HG03175 (cell line): ENCODE data around the gene PHTF2.
"Not testable (repeated sequence)": the region's sequence is repeated elsewhere in the genome, so short reads cannot be mapped to it uniquely, and the experiment has no call there.

Source experiments
- ATAC-seq: cut with Tn5 transposase; IDR thresholded peaks from one replicate; pipeline ENCODE4 v1.9.1; 2021; ENCODE audit warnings: mild to moderate bottlenecking, moderate library complexity; ENCODE audit not compliant: unreplicated experiment

The PHTF2 gene

DNA sequence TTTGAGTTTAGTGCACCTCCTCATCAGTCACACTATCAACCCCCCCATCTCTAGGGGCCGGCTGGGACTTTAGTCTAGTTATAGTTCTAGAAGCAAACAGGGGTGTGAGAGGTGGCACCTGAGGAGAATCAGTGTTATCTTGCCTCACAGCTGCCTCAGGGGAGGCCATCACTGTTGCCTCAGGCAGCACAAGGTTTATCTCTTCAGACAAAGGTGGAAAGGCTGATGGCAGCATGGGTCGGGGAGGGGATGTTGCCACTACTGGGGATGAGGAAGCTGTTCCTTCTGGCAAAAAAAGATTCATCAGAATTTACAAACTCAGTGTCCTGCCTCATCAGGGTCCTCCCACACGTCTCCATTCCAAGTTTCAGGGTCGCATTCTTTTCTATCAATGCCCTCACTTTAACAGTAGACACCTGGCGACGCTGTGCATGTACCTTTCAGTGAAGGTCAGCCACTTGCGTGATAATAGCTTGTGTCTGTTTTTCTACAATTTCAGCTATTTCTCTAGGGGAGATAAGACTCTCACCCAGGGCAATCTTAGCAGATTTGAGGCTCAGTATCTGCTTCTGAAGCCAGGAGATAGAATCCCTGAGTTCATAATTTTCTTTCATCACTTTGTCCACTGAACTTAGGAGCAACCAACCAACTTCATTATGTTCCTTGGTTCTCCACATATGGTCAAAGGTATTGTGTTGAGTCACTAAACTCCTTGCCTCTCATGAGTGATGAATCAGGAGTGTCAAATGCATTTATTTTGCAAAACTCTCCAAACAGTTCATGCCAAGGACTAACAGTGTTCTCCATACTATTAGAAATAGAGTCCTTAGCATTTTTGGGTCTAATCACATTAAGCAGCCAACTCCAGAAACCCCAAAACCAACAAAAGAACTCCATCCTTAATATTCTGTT is 75.1 kb downstream of the PHTF2 start:
- ATAC-seq = not testable (repeated sequence)

DNA sequence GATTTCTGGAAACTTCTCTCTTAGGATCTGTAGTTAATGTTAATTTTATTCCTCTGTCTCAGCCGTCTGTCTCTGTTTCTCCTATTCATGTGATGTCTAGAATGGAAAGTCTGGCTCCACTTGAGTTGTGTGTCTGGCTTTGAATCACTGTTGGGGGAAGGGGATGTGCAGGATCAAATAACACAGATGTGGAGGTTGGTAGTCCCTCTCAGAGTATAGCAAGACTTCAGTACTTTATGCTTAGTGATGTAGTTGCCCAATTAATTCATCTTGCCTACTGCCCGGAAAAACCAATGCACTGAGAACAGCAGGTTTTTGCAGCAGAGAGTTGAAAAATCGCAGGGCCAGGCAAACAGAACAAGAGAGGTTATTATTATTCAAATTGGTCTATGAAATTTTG is 79.2 kb downstream of the PHTF2 start:
- no peak for ATAC-seq

GRCh38 chr7:77878500-77878899 is 79.9 kb downstream of the PHTF2 start:
- no peak for ATAC-seq

DNA sequence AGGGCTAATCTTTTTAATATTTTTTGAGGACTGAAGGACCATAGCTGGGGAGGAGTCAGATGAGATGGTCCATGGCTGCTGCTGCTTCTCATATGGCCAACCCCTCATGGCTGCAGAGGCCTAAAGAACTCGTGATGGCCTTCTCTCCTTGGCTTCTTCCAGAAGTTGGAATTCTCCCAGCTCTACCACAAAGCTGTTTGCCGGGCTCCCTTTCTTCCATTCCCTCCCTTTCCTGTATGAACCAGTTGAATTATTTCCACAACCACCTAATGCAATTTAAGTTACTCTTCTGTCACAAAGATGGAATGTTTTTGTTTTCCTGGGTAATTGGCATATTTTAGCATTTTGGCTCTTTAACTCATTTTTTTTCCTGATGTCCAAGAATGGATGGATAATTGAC is 80.7 kb downstream of the PHTF2 start:
- no peak for ATAC-seq

GRCh38 chr7:77881871-77882270 is 83.3 kb downstream of the PHTF2 start:
- ATAC-seq = no peak

- no peak for ATAC-seq
Measured at GRCh38 chr7:77885155-77885554, 86.6 kb downstream of the PHTF2 start.

DNA sequence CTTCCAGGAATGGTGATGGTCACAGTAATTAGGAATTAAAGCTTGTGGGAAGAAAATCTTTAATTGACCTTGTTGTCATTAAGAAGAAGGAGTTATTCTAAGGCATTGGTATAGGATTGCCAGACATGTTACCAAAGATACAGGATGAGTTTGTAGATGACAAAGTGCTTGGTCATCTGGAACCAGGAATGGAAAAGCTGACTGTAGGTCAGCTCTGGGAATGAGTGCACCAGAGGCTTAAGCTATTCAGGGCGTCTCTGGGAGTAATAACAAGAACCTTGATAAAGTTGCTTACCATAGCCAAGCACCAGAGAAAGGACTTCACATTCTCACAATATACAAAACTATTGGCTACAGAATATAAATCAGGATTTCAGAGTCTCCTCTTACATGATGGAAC is 89.0 kb downstream of the PHTF2 start:
- ATAC-seq = no peak

GRCh38 chr7:77888998-77889397 is 90.4 kb downstream of the PHTF2 start:
- ATAC-seq = no peak

GRCh38 chr7:77893813-77894212 is 95.2 kb downstream of the PHTF2 start:
- ATAC-seq = no peak

- no peak for ATAC-seq
Measured at GRCh38 chr7:77894574-77895091, 96.1 kb downstream of the PHTF2 start.

- ATAC-seq = no peak
Measured at GRCh38 chr7:77895905-77896304, 97.3 kb downstream of the PHTF2 start.

DNA sequence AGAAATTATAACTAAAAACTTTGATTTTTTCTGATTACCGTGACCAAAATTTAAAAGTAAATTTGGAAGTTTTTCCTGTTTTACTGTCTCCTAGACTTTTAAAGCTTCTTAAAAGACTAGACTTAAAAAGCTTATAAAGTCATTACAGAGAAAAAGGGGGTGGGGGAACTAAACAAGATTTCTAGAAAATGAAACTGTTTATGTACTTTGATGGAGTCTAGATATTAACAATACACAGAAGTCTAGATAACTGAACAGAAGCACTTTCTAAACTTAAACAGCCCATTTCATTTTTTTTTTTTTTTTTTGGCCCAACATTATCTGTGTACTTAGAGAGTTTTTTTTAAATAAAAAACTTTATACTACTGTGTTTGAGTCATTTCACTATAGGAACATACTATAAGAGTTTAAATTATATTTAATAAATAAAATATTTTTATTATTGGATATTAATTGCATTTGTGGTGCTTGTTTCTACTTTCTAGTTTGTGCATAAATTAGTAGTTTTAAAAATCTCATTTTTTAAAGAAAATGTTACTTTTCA is 98.5 kb downstream of the PHTF2 start:
- no peak for ATAC-seq

- ATAC-seq = no peak
Measured at GRCh38 chr7:77899516-77899915, 100.9 kb downstream of the PHTF2 start.

- peak; percentile 40 for ATAC-seq
Measured at GRCh38 chr7:77903597-77903996, 105.0 kb downstream of the PHTF2 start.

- ATAC-seq = no peak
Measured at GRCh38 chr7:77904252-77904651, 105.7 kb downstream of the PHTF2 start.

GRCh38 chr7:77907281-77907680 is 108.7 kb downstream of the PHTF2 start:
- no peak for ATAC-seq

DNA sequence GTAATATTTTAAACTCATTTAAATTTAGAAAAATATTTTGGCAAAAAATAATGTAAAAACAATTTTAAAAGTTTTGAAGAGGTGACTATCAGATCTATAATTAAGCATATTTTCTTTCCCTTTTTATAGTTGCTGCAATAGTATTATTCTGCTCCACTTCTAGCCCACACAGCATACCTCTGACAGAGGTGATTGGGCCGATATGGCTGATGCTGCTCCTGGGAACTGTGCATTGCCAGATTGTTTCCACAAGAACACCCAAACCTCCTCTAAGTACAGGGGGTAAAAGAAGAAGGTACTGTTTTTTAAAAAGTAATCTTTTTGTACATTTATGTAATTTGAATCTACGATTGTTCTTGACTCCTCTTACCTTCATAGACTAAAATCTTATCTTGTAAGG is 110.1 kb downstream of the PHTF2 start:
- no peak for ATAC-seq

GRCh38 chr7:77910124-77910523 is 111.6 kb downstream of the PHTF2 start:
- no peak for ATAC-seq

GRCh38 chr7:77912293-77912692 is 113.7 kb downstream of the PHTF2 start:
- ATAC-seq = no peak

DNA sequence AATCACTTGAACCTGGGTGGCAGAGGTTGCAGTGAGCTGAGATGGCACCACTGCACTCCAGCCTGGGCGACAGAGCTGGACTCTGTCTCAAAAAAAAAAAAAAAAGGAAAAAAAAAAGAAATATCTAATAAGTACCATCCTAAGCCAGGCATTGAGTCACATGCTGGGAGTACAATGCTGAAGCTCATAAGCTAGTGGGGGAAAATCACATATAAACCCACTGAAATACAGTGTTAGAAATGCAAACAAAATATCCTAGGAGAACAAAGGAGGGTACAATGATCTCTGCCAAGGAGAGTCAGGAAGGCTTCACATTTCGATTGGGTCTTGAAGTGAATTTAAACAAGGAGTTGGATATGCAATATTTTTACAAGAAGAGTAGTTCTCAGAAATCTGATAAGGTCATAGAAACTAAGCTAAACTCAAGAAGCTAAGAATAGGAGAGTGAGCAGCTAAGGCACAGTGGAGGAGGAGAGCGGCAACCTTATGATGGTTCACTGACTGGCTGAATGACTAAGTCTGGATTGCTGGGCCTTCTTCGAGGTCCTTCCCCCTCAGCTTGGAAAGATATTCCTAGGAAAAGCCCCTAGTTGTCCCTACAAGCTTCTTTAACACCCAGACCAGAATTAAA is 115.5 kb downstream of the PHTF2 start:
- ATAC-seq = no peak

GRCh38 chr7:77917500-77918262 is 119.1 kb downstream of the PHTF2 start:
- ATAC-seq = no peak
